ENCODE data around the gene HELZ2.

Gene HELZ2

DNA sequence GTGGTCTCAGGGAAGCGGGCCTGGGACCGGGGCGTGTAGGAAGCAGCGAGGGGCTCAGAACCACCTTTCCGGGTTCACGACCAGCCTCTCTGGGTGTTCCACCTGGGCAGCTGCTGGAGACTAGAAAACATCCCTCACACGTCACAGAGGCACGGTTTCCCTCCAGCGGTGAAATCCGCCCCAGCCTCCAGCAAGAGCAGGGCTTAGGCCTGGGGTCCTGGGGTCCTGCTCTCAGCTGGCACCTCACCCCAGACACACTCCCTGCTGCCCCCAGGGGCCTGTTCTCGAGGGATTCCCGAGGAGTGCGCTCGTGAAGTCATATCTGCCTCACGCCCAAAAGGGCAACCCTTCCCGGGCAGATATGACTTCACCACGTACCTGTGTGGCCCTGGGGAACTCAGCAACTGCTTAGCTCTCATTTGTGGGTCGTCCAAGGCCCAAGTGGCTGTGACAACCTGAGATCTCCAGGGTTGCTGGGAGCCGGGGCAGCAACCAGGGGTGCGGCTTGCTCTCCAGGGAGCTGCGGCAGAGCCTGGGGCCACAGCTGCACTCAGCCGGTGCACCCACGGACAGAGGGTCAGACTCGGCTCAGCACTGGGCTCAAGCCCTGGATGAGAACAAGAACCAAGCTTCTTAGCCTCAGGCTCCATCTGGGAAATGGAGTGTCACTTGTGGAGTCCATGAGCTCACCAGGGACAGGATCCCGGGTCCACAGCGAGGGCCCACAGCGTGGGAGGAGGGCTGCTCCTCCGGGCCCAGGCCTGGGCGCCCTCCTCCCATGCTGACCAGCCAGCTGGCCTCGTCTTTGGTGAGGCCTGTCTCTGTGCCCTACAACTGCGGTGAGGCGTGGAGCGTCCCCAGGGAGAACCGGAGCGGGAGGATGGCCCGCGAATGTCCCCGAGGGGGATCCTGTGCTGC lies 19.4 kb downstream of the HELZ2 start:
- Histone ChIP-seq H3K27ac (ENCODE audit: extremely low read depth, low read depth, low read length) (no peak overlapping the region), H3K36me3 (ENCODE audit: control insufficient read depth in 2 of 2, insufficient read depth in 1 of 2, low read length in 2 of 2) (no peaks in the 10 kb centered on the region), H3K9me3 (ENCODE audit: control insufficient read depth, insufficient read depth, low read depth, low read length) (no peaks in the 10 kb centered on the region), H3K4me3 (ENCODE audit: low read depth, low read length) (no peak overlapping the region), H3K4me1 (ENCODE audit: control insufficient read depth, insufficient read depth, low read length) (0 out of 2 replicates have a peak, but pooled peaks cover 2% of the 10 kb centered on the region)
- ChIA-PET POLR2A (interaction anchor here (0.5 kb wide), 1 partner anchor 270 kb away, joined by 6 read pairs; no protein-coding TSS in a partner anchor), CTCF (interaction anchor here (0.6 kb wide), 1 partner anchor 27 kb away, joined by 4 read pairs; no protein-coding TSS in a partner anchor)
- TF ChIP-seq ZNF623 (tag by site-specific recombination; IDR thresholded peaks at IDR 0.05) (no peak), ZBTB8A (tag by site-specific recombination; IDR thresholded peaks at IDR 0.05) (0 out of 2 replicates have a peak, but pooled peaks have one; percentile 13), ZNF600 (tag by site-specific recombination; IDR thresholded peaks at IDR 0.05) (0 out of 2 replicates have a peak, but pooled peaks have one; percentile 21), SETDB1 (IDR thresholded peaks at IDR 0.05; ENCODE audit: insufficient read length, low read length) (no peak), KLF8 (tag by site-specific recombination; IDR thresholded peaks at IDR 0.05) (peak; percentile 12; the same call in 1 of the 2 replicates), OVOL3 (tag by site-specific recombination; IDR thresholded peaks at IDR 0.05) (no peak), SCRT2 (tag by site-specific recombination; IDR thresholded peaks at IDR 0.05) (peak; percentile 80), GLIS1 (tag by site-specific recombination; IDR thresholded peaks at IDR 0.05) (peak; percentile 52), SP7 (tag by site-specific recombination; IDR thresholded peaks at IDR 0.05) (no peak), ZFP69B (tag by site-specific recombination; IDR thresholded peaks at IDR 0.05) (0 out of 2 replicates have a peak, but pooled peaks have one; percentile 52), ZNF10 (tag by site-specific recombination; IDR thresholded peaks at IDR 0.05) (peak; percentile 61; the same call in 1 of the 2 replicates), TRIM28 (IDR thresholded peaks at IDR 0.05; ENCODE audit: borderline replicate concordance, low read length) (no peak), ZNF175 (tag by site-specific recombination; IDR thresholded peaks at IDR 0.05) (no peak), ZNF670 (tag by site-specific recombination; IDR thresholded peaks at IDR 0.05; ENCODE audit: low read depth) (no peak), ZNF202 (tag by site-specific recombination; IDR thresholded peaks at IDR 0.05; ENCODE audit: borderline replicate concordance) (no peak), ZNF223 (tag by site-specific recombination; IDR thresholded peaks at IDR 0.05) (no peak), ZNF571 (tag by site-specific recombination; IDR thresholded peaks at IDR 0.05) (no peak), MYNN (tag by site-specific recombination; IDR thresholded peaks at IDR 0.05; ENCODE audit: borderline replicate concordance) (no peak), ZNF629 (tag by site-specific recombination; IDR thresholded peaks at IDR 0.05) (peak; percentile 34)
- TF ChIP-seq, protein P1, sequence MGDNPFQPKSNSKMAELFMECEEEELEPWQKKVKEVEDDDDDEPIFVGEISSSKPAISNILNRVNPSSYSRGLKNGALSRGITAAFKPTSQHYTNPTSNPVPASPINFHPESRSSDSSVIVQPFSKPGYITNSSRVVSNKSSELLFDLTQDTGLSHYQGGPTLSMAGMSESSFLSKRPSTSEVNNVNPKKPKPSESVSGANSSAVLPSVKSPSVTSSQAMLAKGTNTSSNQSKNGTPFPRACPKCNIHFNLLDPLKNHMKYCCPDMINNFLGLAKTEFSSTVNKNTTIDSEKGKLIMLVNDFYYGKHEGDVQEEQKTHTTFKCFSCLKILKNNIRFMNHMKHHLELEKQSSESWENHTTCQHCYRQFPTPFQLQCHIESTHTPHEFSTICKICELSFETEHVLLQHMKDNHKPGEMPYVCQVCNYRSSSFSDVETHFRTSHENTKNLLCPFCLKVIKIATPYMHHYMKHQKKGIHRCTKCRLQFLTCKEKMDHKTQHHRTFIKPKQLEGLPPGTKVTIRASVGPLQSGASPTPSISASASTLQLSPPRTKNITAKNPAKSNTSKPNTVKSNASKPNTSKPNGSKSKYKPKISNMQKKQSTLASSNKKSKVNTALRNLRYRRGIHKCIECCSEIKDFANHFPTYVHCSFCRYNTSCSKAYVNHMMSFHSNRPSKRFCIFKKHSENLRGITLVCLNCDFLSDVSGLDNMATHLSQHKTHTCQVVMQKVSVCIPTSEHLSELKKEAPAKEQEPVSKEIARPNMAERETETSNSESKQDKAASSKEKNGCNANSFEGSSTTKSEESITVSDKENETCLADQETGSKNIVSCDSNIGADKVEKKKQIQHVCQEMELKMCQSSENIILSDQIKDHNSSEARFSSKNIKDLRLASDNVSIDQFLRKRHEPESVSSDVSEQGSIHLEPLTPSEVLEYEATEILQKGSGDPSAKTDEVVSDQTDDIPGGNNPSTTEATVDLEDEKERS (tag by site-specific recombination; IDR thresholded peaks at IDR 0.05): no peak
- TF ChIP-seq, protein P2, sequence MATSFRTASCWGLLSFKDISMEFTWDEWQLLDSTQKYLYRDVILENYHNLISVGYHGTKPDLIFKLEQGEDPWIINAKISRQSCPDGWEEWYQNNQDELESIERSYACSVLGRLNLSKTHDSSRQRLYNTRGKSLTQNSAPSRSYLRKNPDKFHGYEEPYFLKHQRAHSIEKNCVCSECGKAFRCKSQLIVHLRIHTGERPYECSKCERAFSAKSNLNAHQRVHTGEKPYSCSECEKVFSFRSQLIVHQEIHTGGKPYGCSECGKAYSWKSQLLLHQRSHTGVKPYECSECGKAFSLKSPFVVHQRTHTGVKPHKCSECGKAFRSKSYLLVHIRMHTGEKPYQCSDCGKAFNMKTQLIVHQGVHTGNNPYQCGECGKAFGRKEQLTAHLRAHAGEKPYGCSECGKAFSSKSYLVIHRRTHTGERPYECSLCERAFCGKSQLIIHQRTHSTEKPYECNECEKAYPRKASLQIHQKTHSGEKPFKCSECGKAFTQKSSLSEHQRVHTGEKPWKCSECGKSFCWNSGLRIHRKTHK (tag by site-specific recombination; IDR thresholded peaks at IDR 0.05): no peak

DNA sequence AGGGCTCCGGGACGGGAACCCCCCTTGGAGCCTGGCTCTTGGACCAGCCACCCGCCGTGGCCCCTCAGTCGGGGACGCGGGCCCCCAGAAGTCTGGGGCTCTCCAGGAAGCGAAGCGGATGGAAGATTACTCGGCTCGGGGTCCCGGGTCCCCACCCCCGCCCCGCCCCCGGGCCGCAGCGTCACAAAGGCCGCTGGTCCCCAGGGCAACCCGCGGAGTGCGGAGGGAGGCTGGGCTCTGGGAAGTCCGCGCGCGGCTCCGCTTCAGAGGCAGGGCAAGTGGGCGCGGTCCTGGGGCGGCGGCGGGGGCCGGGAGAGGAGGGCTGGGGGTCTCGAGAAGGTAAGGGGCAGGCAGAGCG lies 20.1 kb downstream of the HELZ2 start, which contains the start of gene FNDC11:
FNDC11 (plus strand) TSS at position 227 of the 358 bp plus-strand sequence. CDS start 1,505 bp downstream, outside the sequence.
- H3K4me3 ChIP-seq (ENCODE audit: low read depth, low read length): peak within 1 kb of the TSS; percentile 27
- no peaks in the 10 kb centered on the region for H3K36me3 ChIP-seq (ENCODE audit: control insufficient read depth in 2 of 2, insufficient read depth in 1 of 2, low read length in 2 of 2)
- ChIA-PET CTCF (no interaction called here), POLR2A (no interaction called here)
- H3K4me1 ChIP-seq (ENCODE audit: control insufficient read depth, insufficient read depth, low read length): 0 out of 2 replicates have a peak, but pooled peaks cover 2% of the 10 kb centered on the region
- H3K9me3 ChIP-seq (ENCODE audit: control insufficient read depth, insufficient read depth, low read depth, low read length): no peaks in the 10 kb centered on the region
- H3K27ac ChIP-seq (ENCODE audit: extremely low read depth, low read depth, low read length): no peak within 1 kb of the TSS; the same call in 1 of the 2 replicates
- TF ChIP-seq ZNF416 (tag by site-specific recombination; IDR thresholded peaks at IDR 0.05) (no peak), KLF10 (tag by site-specific recombination; IDR thresholded peaks at IDR 0.05) (peak; percentile 32; the same call in 1 of the 2 replicates)

Data from HEK293 (cell line).